DMS 273 treated with DMSO at 0.1 percent for 48 hours (cell line): ENCODE measurements around the gene RAB13.

ENCODE experiments used
- DNase-seq: peaks from one replicate; lab custom pipeline; 2025; lab: John Stamatoyannopoulos, UW

RAB13 gene

GRCh38 chr1:153954826-153955225 is 31.3 kb downstream of the RAB13 start:
- DNase-seq: no peak

- DNase-seq: no peak
These were observed 32.2 kb downstream of the RAB13 start for GRCh38 chr1:153953859-153954365.

GRCh38 chr1:153951801-153952200 is 34.3 kb downstream of the RAB13 start:
- DNase-seq: no peak

GRCh38 chr1:153951183-153951582 is 35.0 kb downstream of the RAB13 start:
- DNase-seq: no peak

- peak; percentile 19 for DNase-seq
These were observed 39.4 kb downstream of the RAB13 start, which contains the start of gene DENND4B for GRCh38 chr1:153946622-153947241. Gene DENND4B (minus strand): TSS chr1:153946718. CDS start chr1:153944374, 2,344 bp downstream.

GRCh38 chr1:153945795-153946621 is 40.1 kb downstream of the RAB13 start:
- DNase-seq: peak; percentile 18

- no peak for DNase-seq
These were observed 40.9 kb downstream of the RAB13 start for GRCh38 chr1:153945131-153945794.

GRCh38 chr1:153944827-153945117 is 41.4 kb downstream of the RAB13 start:
- no peak for DNase-seq

GRCh38 chr1:153944005-153944826 is 41.9 kb downstream of the RAB13 start:
- no peak for DNase-seq

- no peak for DNase-seq
These were observed 43.2 kb downstream of the RAB13 start for GRCh38 chr1:153942766-153943549.

- DNase-seq: no peak
These were observed 44.1 kb downstream of the RAB13 start for GRCh38 chr1:153941826-153942725.

- no peak for DNase-seq
These were observed 45.4 kb downstream of the RAB13 start for GRCh38 chr1:153940756-153941155.

- no peak for DNase-seq
These were observed 46.7 kb downstream of the RAB13 start for GRCh38 chr1:153939476-153939875.

- no peak for DNase-seq
These were observed 47.1 kb downstream of the RAB13 start for GRCh38 chr1:153938996-153939395.

GRCh38 chr1:153937331-153937730 is 48.8 kb downstream of the RAB13 start:
- no peak for DNase-seq

GRCh38 chr1:153936011-153936802 is 49.9 kb downstream of the RAB13 start:
- DNase-seq: no peak

GRCh38 chr1:153934746-153935145 is 51.4 kb downstream of the RAB13 start:
- no peak for DNase-seq

- DNase-seq: no peak
These were observed 52.2 kb downstream of the RAB13 start for GRCh38 chr1:153933955-153934354.

- DNase-seq: no peak
These were observed 52.7 kb downstream of the RAB13 start for GRCh38 chr1:153933430-153933829.
